ENCODE data around the gene KCNIP4. TPM values are rescaled to one million over a fixed set of nuclear protein-coding genes. Genes with fewer than 3 reads are reported as not detected.
A peak's percentile ranks its signal among the peaks of the same experiment; 100 is the strongest.

The KCNIP4 gene
- total RNA-seq, 1 donor from 2014 or later, result not detected

DNA sequence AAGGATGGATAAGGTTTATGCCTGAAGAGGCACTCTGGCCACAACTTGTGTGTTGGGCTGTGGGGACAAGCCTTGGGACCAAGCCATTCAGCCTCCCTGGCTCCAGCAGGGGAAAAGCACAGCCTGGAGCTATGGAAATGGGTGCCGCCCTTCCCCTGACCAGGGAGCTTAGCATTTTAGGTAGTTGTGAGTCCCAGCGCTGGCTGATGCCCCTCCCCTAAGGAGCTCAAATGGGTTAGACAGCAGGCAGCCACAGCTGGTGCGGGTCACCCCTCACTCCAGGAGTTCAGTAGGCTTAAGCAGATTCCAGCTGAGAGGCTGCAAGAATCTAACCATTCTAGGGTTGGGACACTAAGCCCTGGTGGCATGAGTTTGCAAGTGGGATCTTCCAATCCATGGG is 172.9 kb downstream of the KCNIP4 start:
- H3K4me3 ChIP-seq, result no peak overlapping the region
- DNase-seq, result no peak
- intact Hi-C loops (cut with DNase I), result no loop called here
- H3K27me3 ChIP-seq (ENCODE audit: low read depth), result no peaks in the 10 kb centered on the region
- no peaks in the 10 kb centered on the region for H3K9me3 ChIP-seq
- no peak overlapping the region for H3K27ac ChIP-seq
- TF ChIP-seq, protein P1, sequence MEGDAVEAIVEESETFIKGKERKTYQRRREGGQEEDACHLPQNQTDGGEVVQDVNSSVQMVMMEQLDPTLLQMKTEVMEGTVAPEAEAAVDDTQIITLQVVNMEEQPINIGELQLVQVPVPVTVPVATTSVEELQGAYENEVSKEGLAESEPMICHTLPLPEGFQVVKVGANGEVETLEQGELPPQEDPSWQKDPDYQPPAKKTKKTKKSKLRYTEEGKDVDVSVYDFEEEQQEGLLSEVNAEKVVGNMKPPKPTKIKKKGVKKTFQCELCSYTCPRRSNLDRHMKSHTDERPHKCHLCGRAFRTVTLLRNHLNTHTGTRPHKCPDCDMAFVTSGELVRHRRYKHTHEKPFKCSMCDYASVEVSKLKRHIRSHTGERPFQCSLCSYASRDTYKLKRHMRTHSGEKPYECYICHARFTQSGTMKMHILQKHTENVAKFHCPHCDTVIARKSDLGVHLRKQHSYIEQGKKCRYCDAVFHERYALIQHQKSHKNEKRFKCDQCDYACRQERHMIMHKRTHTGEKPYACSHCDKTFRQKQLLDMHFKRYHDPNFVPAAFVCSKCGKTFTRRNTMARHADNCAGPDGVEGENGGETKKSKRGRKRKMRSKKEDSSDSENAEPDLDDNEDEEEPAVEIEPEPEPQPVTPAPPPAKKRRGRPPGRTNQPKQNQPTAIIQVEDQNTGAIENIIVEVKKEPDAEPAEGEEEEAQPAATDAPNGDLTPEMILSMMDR (IDR thresholded peaks at IDR 0.05), result no peak
- no peaks in the 10 kb centered on the region for H3K4me1 ChIP-seq
- ATAC-seq, result no peak
- H3K36me3 ChIP-seq, result no peaks in the 10 kb centered on the region

DNA sequence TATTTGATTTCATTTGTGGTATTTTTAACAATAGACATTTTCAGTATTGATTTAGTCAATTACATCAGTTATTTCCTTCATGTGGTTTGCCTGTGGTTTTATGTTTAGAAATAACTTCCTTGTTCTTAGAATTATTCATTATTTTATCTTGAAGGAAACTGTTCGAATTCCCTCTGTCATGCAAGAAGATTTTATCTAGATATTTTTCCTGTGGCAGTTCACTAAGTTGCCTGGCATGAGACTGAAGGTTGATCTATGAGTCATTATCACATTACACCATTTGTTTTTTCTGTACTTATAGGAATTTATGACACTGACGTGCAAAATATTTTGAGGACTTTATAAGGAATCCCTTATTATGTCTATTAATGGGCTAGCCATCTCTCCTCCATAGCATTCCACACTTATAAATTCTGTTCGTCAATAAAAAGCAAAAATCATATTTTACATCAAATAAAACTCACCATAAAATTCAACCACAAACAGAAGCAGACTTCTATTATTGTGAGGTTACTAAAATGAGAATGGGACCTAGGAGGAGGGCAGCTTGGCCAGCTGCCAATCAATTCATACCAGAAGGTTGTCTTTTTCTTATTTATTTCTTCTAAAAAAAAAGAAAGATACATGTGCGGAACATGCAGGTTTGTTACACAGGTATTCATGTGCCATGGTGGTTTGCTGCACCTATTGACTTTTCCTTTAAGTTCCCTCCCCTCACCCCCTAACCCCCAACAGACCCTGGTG is 179.0 kb downstream of the KCNIP4 start:
- DNase-seq (no peak), ATAC-seq (no peak)
- Histone ChIP-seq H3K36me3 (no peaks in the 10 kb centered on the region), H3K4me3 (no peak overlapping the region), H3K27ac (no peak overlapping the region), H3K9me3 (no peaks in the 10 kb centered on the region), H3K27me3 (ENCODE audit: low read depth) (no peaks in the 10 kb centered on the region), H3K4me1 (no peaks in the 10 kb centered on the region)
- intact Hi-C loops (cut with DNase I), result loop anchor here (5.0 kb wide), 1 partner anchor 257 kb away; no protein-coding TSS in a partner anchor
- TF ChIP-seq, protein P1 (IDR thresholded peaks at IDR 0.05), result no peak

DNA sequence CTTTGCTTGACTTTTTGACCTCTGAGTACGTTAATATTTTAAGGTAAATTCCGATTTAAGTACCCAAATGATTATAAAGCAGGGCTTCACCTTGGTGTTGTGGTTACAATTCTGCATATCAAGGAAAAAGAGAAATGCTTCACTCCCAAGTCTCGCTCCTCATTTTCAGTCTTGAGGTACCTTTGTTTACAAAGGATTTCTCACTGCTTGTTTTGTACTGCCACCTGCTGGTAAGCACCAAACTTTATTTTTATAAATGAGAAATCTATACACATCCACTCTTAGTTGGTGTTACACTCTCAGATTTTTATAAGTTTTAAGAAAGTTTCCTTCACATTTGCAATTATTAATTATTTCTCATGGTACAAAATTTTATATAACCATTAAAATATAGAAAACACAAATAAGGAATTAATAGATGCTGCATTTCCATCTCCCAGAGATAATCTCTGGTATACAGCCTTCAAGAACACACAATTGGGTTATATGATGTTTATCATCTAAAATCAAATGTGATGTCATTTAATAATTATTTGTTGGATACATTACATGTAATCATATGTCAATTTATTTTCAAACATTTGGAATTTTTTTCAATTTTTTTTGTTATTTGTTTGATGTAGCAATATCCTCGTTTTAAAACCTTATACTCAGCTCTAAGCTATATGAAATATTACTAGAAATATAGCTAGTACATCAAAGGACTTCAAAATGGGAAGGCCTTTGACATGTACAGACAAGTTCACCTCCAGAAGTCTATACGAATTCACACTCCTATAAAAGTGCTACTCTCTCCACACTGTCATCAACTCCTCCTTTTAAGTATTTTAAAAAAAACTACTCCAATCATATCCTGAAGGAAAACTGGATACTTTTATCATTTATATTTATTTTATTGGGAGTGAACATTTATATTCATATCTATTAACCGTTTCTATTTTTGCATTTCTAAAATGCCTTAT is 179.9 kb downstream of the KCNIP4 start:
- H3K36me3 ChIP-seq, result no peaks in the 10 kb centered on the region
- H3K27me3 ChIP-seq (ENCODE audit: low read depth), result no peaks in the 10 kb centered on the region
- no peak for DNase-seq
- no peaks in the 10 kb centered on the region for H3K4me1 ChIP-seq
- no peak overlapping the region for H3K27ac ChIP-seq
- no peak overlapping the region for H3K4me3 ChIP-seq
- intact Hi-C loops (cut with DNase I), result loop anchor here (5.0 kb wide), 1 partner anchor 256 kb away; no protein-coding TSS in a partner anchor
- no peak for ATAC-seq
- no peaks in the 10 kb centered on the region for H3K9me3 ChIP-seq
- TF ChIP-seq, protein P1 (IDR thresholded peaks at IDR 0.05), result peak; percentile 70

DNA sequence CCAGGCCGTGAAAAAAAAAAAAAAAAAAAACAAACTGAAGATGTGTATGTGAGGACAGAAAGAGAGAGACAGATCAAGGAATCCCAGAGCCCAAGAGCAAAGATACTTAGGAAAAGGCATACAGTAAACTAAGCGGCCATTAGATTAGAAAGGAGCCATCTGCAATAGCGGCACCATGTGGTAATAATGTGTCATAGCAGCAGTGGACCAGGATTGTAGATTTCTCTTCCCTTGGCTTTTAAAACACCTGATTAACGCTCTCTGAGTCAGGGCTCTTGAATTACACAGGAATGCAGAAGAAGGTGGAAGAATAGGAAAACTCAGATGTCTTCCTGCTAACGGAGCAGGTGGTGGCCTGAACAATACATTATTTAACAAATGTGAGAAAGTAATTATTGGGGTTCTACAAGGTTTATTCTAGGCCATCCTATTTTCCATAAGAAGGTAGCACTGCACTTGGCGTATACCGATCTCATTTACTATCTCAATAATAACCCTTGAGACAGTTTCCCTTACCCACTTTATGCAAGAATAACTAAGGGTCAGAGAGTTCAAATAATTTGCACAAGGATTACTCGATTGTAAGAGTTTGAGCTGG is 182.7 kb downstream of the KCNIP4 start:
- ATAC-seq, result peak; percentile 76 to 77
- no peak overlapping the region for H3K4me3 ChIP-seq
- no peaks in the 10 kb centered on the region for H3K27me3 ChIP-seq (ENCODE audit: low read depth)
- TF ChIP-seq, protein P1 (IDR thresholded peaks at IDR 0.05), result peak; percentile 81
- H3K4me1 ChIP-seq, result no peaks in the 10 kb centered on the region
- H3K27ac ChIP-seq, result no peak overlapping the region
- no peaks in the 10 kb centered on the region for H3K9me3 ChIP-seq
- intact Hi-C loops (cut with DNase I), result loop anchor here (5.0 kb wide), 1 partner anchor 254 kb away; no protein-coding TSS in a partner anchor
- no peaks in the 10 kb centered on the region for H3K36me3 ChIP-seq
- DNase-seq, result no peak

DNA sequence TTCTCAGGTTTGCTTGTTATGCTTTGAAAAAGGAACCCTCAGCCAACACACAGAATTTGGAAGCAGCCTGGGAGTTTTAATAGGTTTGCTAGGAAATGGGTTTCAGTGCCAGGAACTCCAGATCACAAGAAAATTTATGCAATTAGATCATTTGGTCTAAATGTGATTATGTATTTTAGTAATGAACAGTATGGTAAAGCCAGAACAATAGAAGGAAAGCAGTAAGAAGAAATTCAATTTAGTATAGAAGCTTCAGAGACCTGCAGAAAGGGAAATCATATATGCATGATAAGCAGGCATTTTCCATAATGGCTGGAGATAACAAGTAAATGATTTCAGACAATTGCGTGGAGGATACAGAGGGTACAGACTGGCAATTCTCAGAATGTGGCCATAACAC is 184.7 kb downstream of the KCNIP4 start:
- DNase-seq (no peak), ATAC-seq (no peak)
- Histone ChIP-seq H3K9me3 (no peaks in the 10 kb centered on the region), H3K27me3 (ENCODE audit: low read depth) (no peaks in the 10 kb centered on the region), H3K36me3 (no peaks in the 10 kb centered on the region), H3K4me3 (no peak overlapping the region), H3K4me1 (no peaks in the 10 kb centered on the region), H3K27ac (no peak overlapping the region)
- intact Hi-C loops (cut with DNase I), result no loop called here
- TF ChIP-seq, protein P1 (IDR thresholded peaks at IDR 0.05), result no peak

All from lower lobe of right lung (tissue), 2 donors.